K562 (cell line): ENCODE results near the gene MOXD1. TPM values are rescaled to one million over a fixed set of nuclear protein-coding genes. Genes with fewer than 3 reads are reported as not detected.

ENCODE experiments used
- ATAC-seq: fragments of 200-7000 bp; cut with Tn5 transposase; 3 replicates; pipeline ENCODE4 v1.9.1; 2020; ENCODE audit warnings: moderate library complexity
- BruUV-seq: library from RNA; stranded (reverse); fragments of 400-500 nt; replicated peaks from 2 replicates; lab custom pipeline; 2021; lab: Mats Ljungman, UMichigan
- CTCF ChIA-PET: fragments of 300-600 bp; formaldehyde crosslinking; extraction: SDS; loops from one replicate; lab custom pipeline; 2021; ENCODE audit warnings: low intra/inter-chr PET ratio; lab: Yijun Ruan, JAX
- POLR2A ChIA-PET: fragments of 300-600, 350-650 bp; sonication (Branson Sonifier 250); formaldehyde crosslinking; extraction: SDS; loops from one replicate; lab custom pipeline; 2021; ENCODE audit warnings: antibody characterized with exemption, inconsistent platforms; lab: Yijun Ruan, JAX
- DNase-seq, 4 experiments: peaks; one replicate each; pipeline versions ENCODE4 v3.0.0 to v3.0.0-alpha.2; 2011 to 2018; ENCODE audit warnings: low spot score in 3 of 4, mixed read lengths in 3 of 4; ENCODE audit errors: extremely low read depth in 1 of 4
- FAIRE-seq: peaks from 2 replicates; lab custom pipeline; 2011; peaks lifted over from hg19 to GRCh38; lab: Jason Lieb, UNC
- H2AFZ ChIP-seq: 2 replicates; pipeline ENCODE4 v1.6.0; 2011; ENCODE audit warnings: low read depth, low read length, control low read depth, inconsistent platforms
- H3K27ac ChIP-seq: fragments of 200-600 bp; 3 replicates; pipeline ENCODE4 v1.8.0; 2011; ENCODE audit warnings: low read depth, mild to moderate bottlenecking, control low read depth, inconsistent platforms, low read length, moderate library complexity, mixed read lengths; ENCODE audit errors: extremely low read depth
- H3K27me3 ChIP-seq, 2 experiments: fragments of 300-600 bp in 1 of 2; 2 replicates in 1 of 2; 3 replicates in 1 of 2; pipeline versions ENCODE4 v1.6.0 to v1.8.0; 2011; ENCODE audit warnings: inconsistent platforms in 2 of 2, low read length in 2 of 2, mild to moderate bottlenecking in 1 of 2, mixed read lengths in 1 of 2, moderate library complexity in 1 of 2; ENCODE audit not compliant: control insufficient read depth in 2 of 2, insufficient read depth in 2 of 2
- H3K36me3 ChIP-seq: fragments of 300-600 bp; 3 replicates; pipeline ENCODE4 v1.8.0; 2011; ENCODE audit warnings: mild to moderate bottlenecking, low read length, inconsistent platforms; ENCODE audit not compliant: control insufficient read depth, insufficient read depth
- H3K4me1 ChIP-seq, 2 experiments: fragments of 200-600 bp in 1 of 2; replicated peaks in 1 of 2; 2 replicates in 1 of 2; 3 replicates in 1 of 2; pipeline versions ENCODE4 v1.5.1 to v1.8.0; 2011; ENCODE audit warnings: inconsistent platforms in 2 of 2, low read length in 2 of 2, mild to moderate bottlenecking in 1 of 2, mixed read lengths in 1 of 2, moderate library complexity in 1 of 2; ENCODE audit not compliant: control insufficient read depth in 2 of 2, insufficient read depth in 2 of 2
- H3K4me2 ChIP-seq: 2 replicates; pipeline ENCODE4 v1.6.1; 2011; ENCODE audit warnings: low read length, control low read depth, inconsistent platforms, mixed read lengths; ENCODE audit not compliant: insufficient read depth
- H3K4me3 ChIP-seq: fragments of 200-600 bp; sonication (generic), shearing (Covaris generic); 2 replicates; pipeline ENCODE4 v1.5.1; 2016; ENCODE audit warnings: control low read depth, inconsistent platforms
- H3K79me2 ChIP-seq: fragments of 200-600 bp; 3 replicates; pipeline ENCODE4 v1.8.0; 2011; ENCODE audit warnings: low read length, inconsistent platforms; ENCODE audit not compliant: control insufficient read depth, insufficient read depth
- H3K9ac ChIP-seq, 2 experiments: 2 replicates each; pipeline versions ENCODE4 v1.6.0 to v1.6.1; 2011; ENCODE audit warnings: low read depth in 2 of 2, low read length in 2 of 2, control low read depth in 1 of 2, inconsistent platforms in 1 of 2, mild to moderate bottlenecking in 1 of 2, mixed read lengths in 1 of 2; ENCODE audit not compliant: insufficient read depth in 1 of 2
- H3K9me1 ChIP-seq: one replicate; pipeline ENCODE4 v1.6.0; 2011; ENCODE audit warnings: inconsistent platforms, mild to moderate bottlenecking, low read length, moderate library complexity; ENCODE audit not compliant: control insufficient read depth, insufficient read depth
- H3K9me3 ChIP-seq: replicated peaks from 2 replicates; pipeline ENCODE4 v1.5.1; 2011; ENCODE audit warnings: low read depth, low read length, inconsistent platforms; ENCODE audit not compliant: control insufficient read depth, insufficient read depth
- H4K20me1 ChIP-seq: replicated peaks from 2 replicates; pipeline ENCODE4 v1.6.1; 2011; ENCODE audit warnings: low read length, inconsistent platforms, mixed read lengths; ENCODE audit not compliant: control insufficient read depth, insufficient read depth
- C11orf30 ChIP-seq: fragments of 450-650 bp; IDR thresholded peaks from 2 replicates; pipeline ENCODE4 v1.6.1; 2016; ENCODE audit warnings: low read depth, mild to moderate bottlenecking
- CBFA2T2 ChIP-seq: fragments of 450-650 bp; conservative IDR thresholded peaks from 2 replicates; pipeline ENCODE4 v1.6.1; 2017; ENCODE audit warnings: mild to moderate bottlenecking
- E2F6 ChIP-seq, 2 experiments: IDR thresholded peaks; 2 replicates each; pipeline ENCODE4 v1.6.1; 2011; ENCODE audit warnings: borderline replicate concordance in 1 of 2, control low read depth in 1 of 2, low read depth in 1 of 2, low read length in 1 of 2, mild to moderate bottlenecking in 1 of 2, mixed read lengths in 1 of 2, moderate library complexity in 1 of 2; ENCODE audit not compliant: insufficient read depth in 1 of 2, insufficient read length in 1 of 2, poor library complexity in 1 of 2, severe bottlenecking in 1 of 2; ENCODE audit errors: extremely low read depth in 1 of 2
- ID3 ChIP-seq, 2 experiments: fragments of 250-450 bp in 1 of 2; fragments of 450-650 bp in 1 of 2; sonication (Bioruptor Pico) in 1 of 2; IDR thresholded peaks; 2 replicates each; pipeline versions ENCODE4 v1.6.1 to v1.8.0; 2016 to 2021; ENCODE audit warnings: mild to moderate bottlenecking in 2 of 2, moderate library complexity in 2 of 2, missing compliant biosample characterization in 1 of 2, missing genetic modification characterization in 1 of 2
- MAFG ChIP-seq: fragments of 450-650 bp; conservative IDR thresholded peaks from 2 replicates; pipeline ENCODE4 v1.6.1; 2016; ENCODE audit warnings: missing genetic modification characterization, missing compliant biosample characterization
- SFPQ ChIP-seq: fragments of 200-400 bp; formaldehyde crosslinking; IDR thresholded peaks from 2 replicates; pipeline ENCODE4 v1.6.1; 2017; ENCODE audit warnings: mild to moderate bottlenecking, low read depth, low read length, moderate library complexity
- ZNF212 ChIP-seq: fragments of 450-650 bp; formaldehyde crosslinking; IDR thresholded peaks from 2 replicates; pipeline ENCODE4 v1.4.0; 2020; ENCODE audit warnings: mild to moderate bottlenecking
- ZNF3 ChIP-seq: fragments of 250-450 bp; sonication (Bioruptor Pico); IDR thresholded peaks from 2 replicates; pipeline ENCODE4 v1.5.0; 2021; ENCODE audit warnings: mild to moderate bottlenecking, moderate library complexity
- ZNF316 ChIP-seq: fragments of 450-650 bp; IDR thresholded peaks from 2 replicates; pipeline ENCODE4 v1.6.1; 2016
- ZNF780A ChIP-seq: fragments of 250-450 bp; sonication (Bioruptor Pico); IDR thresholded peaks from 2 replicates; pipeline ENCODE4 v1.5.0; 2021; ENCODE audit warnings: mild to moderate bottlenecking
- WGBS: fragments of 100-300 bp; shearing (Covaris generic); methylation state at CpG from one replicate; pipeline ENCODE4 v1.1.6; 2016; ENCODE audit warnings: low coverage, mixed read lengths; ENCODE audit not compliant: insufficient coverage; ENCODE audit errors: missing lambda C conversion rate; 5-methylcytosine and 5-hydroxymethylcytosine counted together
- in situ Hi-C: fragments of 300-500 bp; cut with MboI; formaldehyde crosslinking; loops from 4 replicates; pipeline ENCODE4 v1.15.0; 2018; ENCODE audit warnings: inconsistent platforms, mixed read lengths
- intact Hi-C: fragments of 100-400 bp; cut with micrococcal nuclease; formaldehyde crosslinking; loops from 2 replicates; pipeline ENCODE4 v1.14.2; 2022
- polyA plus RNA-seq, 8 experiments: library from polyadenylated mRNA; depleted of rRNA in 4 of 8; stranded (reverse) in 5 of 8; unstranded in 3 of 8; fragments of >200 nt; fragmentation: Nextera tagmentation in 2 of 8; fragmentation: Illumina TruSeq in 1 of 8; extraction: Ambion mirVana in 2 of 8; extraction: Trizol in 1 of 8; gene quantifications; 2 replicates each; pipeline versions ENCODE4 v1.2.1 to v1.2.3, GENCODE V29; 2011 to 2014; ENCODE audit warnings: inconsistent platforms in 1 of 8, missing spikeins in 1 of 8
- total RNA-seq, 7 experiments: library from RNA; depleted of rRNA in 6 of 7; stranded (reverse); fragments of >200 nt in 6 of 7; fragmentation: Illumina TruSeq in 2 of 7; extraction: Trizol in 2 of 7; gene quantifications; 2 replicates each; pipeline versions ENCODE4 v1.2.1 to v1.2.3, GENCODE V29; 2011 to 2021; ENCODE audit warnings: low replicate concordance in 1 of 7

The MOXD1 gene
- total and polyA plus RNA-seq, 9 of the 15 experiments (the other 6 are each of a cell fraction or from before 2014, with no cell fraction given): not detected

GRCh38 chr6:132382630-132383175 is 18.6 kb downstream of the MOXD1 start (continued):
- TF ChIP-seq SFPQ (no peak), ZNF212 (CRISPR knock-in tag) (no peak)

GRCh38 chr6:132381381-132381780 is 19.9 kb downstream of the MOXD1 start:
- H3K9me3 ChIP-seq: no peaks in the 10 kb centered on the region
- no peaks in the 10 kb centered on the region for H3K79me2 ChIP-seq
- no peaks in the 10 kb centered on the region for H3K9me1 ChIP-seq
- H4K20me1 ChIP-seq: no peaks in the 10 kb centered on the region
- no peak overlapping the region for H3K4me3 ChIP-seq
- intact Hi-C loops (no loop called here), in situ Hi-C loops (no loop called here)
- H3K4me2 ChIP-seq: no peak overlapping the region
- no TSS peak for BruUV-seq
- no peaks in the 10 kb centered on the region for H3K36me3 ChIP-seq
- no peaks in the 10 kb centered on the region for H3K4me1 ChIP-seq
- WGBS: 0% methylated on average over 1 of the region's 1 CpG
- no peak overlapping the region for H3K27ac ChIP-seq
- ChIA-PET CTCF (no interaction called here), POLR2A (no interaction called here)
- H3K27me3 ChIP-seq: no peaks in the 10 kb centered on the region
- H3K9ac ChIP-seq: no peak overlapping the region
- H2AFZ ChIP-seq: no peak overlapping the region
- FAIRE-seq (no peak), ATAC-seq (no peak), DNase-seq (no peak)
- TF ChIP-seq ZNF316 (peak; percentile 78), C11orf30 (peak; percentile 62; the same call in 1 of the 2 replicates), CBFA2T2 (no peak), ZNF780A (CRISPR knock-in tag) (no peak), MAFG (tag) (peak; percentile 58; the same call in 1 of the 2 replicates), ID3 (CRISPR knock-in tag; IDR thresholded peaks at IDR 0.05) (no peak), ID3 (tag; IDR thresholded peaks at IDR 0.05) (no peak), ZNF3 (no peak), E2F6 (IDR thresholded peaks at IDR 0.05; ENCODE audit: borderline replicate concordance in 1 of 2, extremely low read depth in 1 of 2, insufficient read depth in 1 of 2, insufficient read length in 1 of 2, low read depth in 1 of 2, low read length in 1 of 2, poor library complexity in 1 of 2, severe bottlenecking in 1 of 2) (no peak)
